Liver (tissue), 9 donors: ENCODE data around the gene ELK1. TPM values are rescaled to one million over a fixed set of nuclear protein-coding genes. Genes with fewer than 3 reads are reported as not detected.

Experiments
- DNase-seq: peaks from one replicate; pipeline ENCODE4 v3.0.0-alpha.2; 2017; ENCODE audit warnings: low spot score
- H3K27ac ChIP-seq, 2 donors: one replicate each; pipeline ENCODE4 v1.7.0; 2013; ENCODE audit warnings: inconsistent platforms in 2 of 2, low read length in 2 of 2, control low read depth in 1 of 2, low read depth in 1 of 2, mild to moderate bottlenecking in 1 of 2
- H3K27me3 ChIP-seq, 4 donors: one replicate each; pipeline versions ENCODE4 v1.6.1 to v1.7.0; 2013; ENCODE audit warnings: low read length in 3 of 4, inconsistent platforms in 1 of 4, mild to moderate bottlenecking in 1 of 4, moderate library complexity in 1 of 4; ENCODE audit not compliant: control insufficient read depth in 4 of 4, insufficient read depth in 4 of 4
- H3K36me3 ChIP-seq, 4 donors: one replicate each; pipeline versions ENCODE4 v1.6.1 to v1.7.0; 2013; ENCODE audit warnings: low read length in 3 of 4, mild to moderate bottlenecking in 3 of 4, low read depth in 1 of 4, moderate library complexity in 1 of 4; ENCODE audit not compliant: control insufficient read depth in 4 of 4, insufficient read depth in 3 of 4
- H3K4me1 ChIP-seq, 4 donors: one replicate each; pipeline versions ENCODE4 v1.6.1 to v1.7.0; 2013; ENCODE audit warnings: low read length in 3 of 4, mild to moderate bottlenecking in 3 of 4, moderate library complexity in 1 of 4; ENCODE audit not compliant: control insufficient read depth in 4 of 4, insufficient read depth in 4 of 4
- H3K4me3 ChIP-seq, 3 donors: one replicate each; pipeline versions ENCODE4 v1.6.1 to v1.7.0; 2013; ENCODE audit warnings: low read length in 3 of 3, control low read depth in 1 of 3, low read depth in 1 of 3, mild to moderate bottlenecking in 1 of 3
- H3K9ac ChIP-seq, 2 donors: one replicate each; pipeline ENCODE4 v1.7.0; 2013; ENCODE audit warnings: low read length in 2 of 2, mild to moderate bottlenecking in 2 of 2, moderate library complexity in 2 of 2, control low read depth in 1 of 2, low read depth in 1 of 2
- H3K9me3 ChIP-seq, 4 donors: one replicate each; pipeline versions ENCODE4 v1.6.1 to v1.7.0; 2013; ENCODE audit warnings: low read length in 3 of 4; ENCODE audit not compliant: control insufficient read depth in 4 of 4
- CTCF ChIP-seq: fragments of 150-350 bp; IDR thresholded peaks from 2 replicates; pipeline ENCODE4 v1.5.1; 2017; ENCODE audit warnings: improper control_type of control experiment, low read depth, low read length; ENCODE audit not compliant: missing input control
- EGR1 ChIP-seq, 2 donors: IDR thresholded peaks; 2 replicates each; pipeline ENCODE4 v1.6.1; 2016 to 2018; ENCODE audit warnings: antibody characterized with exemption in 2 of 2, low read depth in 2 of 2
- FOXA1 ChIP-seq: IDR thresholded peaks from 2 replicates; pipeline ENCODE4 v1.6.1; 2016; ENCODE audit warnings: antibody characterized with exemption
- FOXA2 ChIP-seq: IDR thresholded peaks from 2 replicates; pipeline ENCODE4 v1.6.1; 2016; ENCODE audit warnings: antibody characterized with exemption
- GABPA ChIP-seq, 2 donors: IDR thresholded peaks in 1 of 2; conservative IDR thresholded peaks in 1 of 2; 2 replicates each; pipeline ENCODE4 v1.6.1; 2016; ENCODE audit warnings: antibody characterized with exemption in 2 of 2, mild to moderate bottlenecking in 1 of 2, moderate library complexity in 1 of 2
- HNF4A ChIP-seq, 2 donors: conservative IDR thresholded peaks; 2 replicates each; pipeline ENCODE4 v1.6.1; 2016; ENCODE audit warnings: antibody characterized with exemption in 2 of 2, mild to moderate bottlenecking in 2 of 2
- HNF4G ChIP-seq: IDR thresholded peaks from 2 replicates; pipeline ENCODE4 v1.6.1; 2016; ENCODE audit warnings: antibody characterized with exemption
- JUND ChIP-seq, 2 donors: IDR thresholded peaks; 2 replicates each; pipeline ENCODE4 v1.6.1; 2016; ENCODE audit warnings: antibody characterized with exemption in 2 of 2
- MAX ChIP-seq: IDR thresholded peaks from 2 replicates; pipeline ENCODE4 v1.6.1; 2016; ENCODE audit warnings: antibody characterized with exemption
- NR2F2 ChIP-seq: IDR thresholded peaks from 2 replicates; pipeline ENCODE4 v1.6.1; 2016; ENCODE audit warnings: antibody characterized with exemption
- RAD21 ChIP-seq, 2 donors: IDR thresholded peaks; 2 replicates each; pipeline ENCODE4 v1.6.1; 2016; ENCODE audit warnings: antibody characterized with exemption in 2 of 2, mild to moderate bottlenecking in 2 of 2
- REST ChIP-seq: IDR thresholded peaks from 2 replicates; pipeline ENCODE4 v1.6.1; 2016; ENCODE audit warnings: antibody characterized with exemption, mild to moderate bottlenecking
- RXRA ChIP-seq, 2 donors: IDR thresholded peaks; 2 replicates each; pipeline ENCODE4 v1.6.1; 2017 to 2018; ENCODE audit warnings: antibody characterized with exemption in 2 of 2, mild to moderate bottlenecking in 1 of 2
- SP1 ChIP-seq: IDR thresholded peaks from 2 replicates; pipeline ENCODE4 v1.6.1; 2018; ENCODE audit warnings: antibody characterized with exemption, mild to moderate bottlenecking
- TAF1 ChIP-seq: conservative IDR thresholded peaks from 2 replicates; pipeline ENCODE4 v1.6.1; 2016; ENCODE audit warnings: antibody characterized with exemption, mild to moderate bottlenecking
- YY1 ChIP-seq: IDR thresholded peaks from 2 replicates; pipeline ENCODE4 v1.6.1; 2016; ENCODE audit warnings: antibody characterized with exemption, mild to moderate bottlenecking
- ZBTB33 ChIP-seq: IDR thresholded peaks from 2 replicates; pipeline ENCODE4 v1.6.1; 2016; ENCODE audit warnings: antibody characterized with exemption
- WGBS: extraction: QIAGEN DNeasy Blood & Tissue Kit; methylation state at CpG from one replicate; pipeline ENCODE4 v1.1.7; 2013; 5-methylcytosine and 5-hydroxymethylcytosine counted together
- polyA plus RNA-seq, 2 donors: library from polyadenylated mRNA; stranded (reverse) in 1 of 2; unstranded in 1 of 2; fragments of 200-250 nt in 1 of 2; fragments of >200 nt in 1 of 2; fragmentation: Nextera tagmentation in 1 of 2; extraction: Ambion mirVana in 1 of 2; gene quantifications; one replicate each; pipeline versions ENCODE4 v1.2.1 to v1.2.3, GENCODE V29; 2013 to 2015
- total RNA-seq, 2 donors: library from RNA; depleted of rRNA; stranded (reverse); fragments of >200 nt; gene quantifications; one replicate each; pipeline ENCODE4 v1.2.3, GENCODE V29; 2014
- TF ChIP-seq, protein P1 (sequence below): IDR thresholded peaks from 2 replicates; pipeline ENCODE4 v1.6.1; 2016; ENCODE audit warnings: antibody characterized with exemption
- donor health status: healthy.
- donor health status: healthy.
- donor health status: healthy.
- donor health status: healthy.
- donor health status: healthy.

ELK1 gene
- total and polyA plus RNA-seq, 4 donors = 6.2 to 20.2 (median 11.6) TPM

- H3K4me1 ChIP-seq = peaks cover 0 to 2% (median 0%) of the 10 kb centered on the region in 4 donors
- H3K4me3 ChIP-seq = peak overlapping the region; percentile 8 to 87 (median 64)
- 15% methylated on average over 8 of the region's 8 CpGs for WGBS
- peaks cover 0 to 19% (median 5%) of the 10 kb centered on the region in 4 donors for H3K36me3 ChIP-seq
- no peak overlapping the region for H3K9ac ChIP-seq
- no peak for DNase-seq
- no peak for TF ChIP-seq FOXA1
- TF ChIP-seq EGR1 (IDR thresholded peaks at IDR 0.05; ENCODE audit: low read depth in 2 of 2) = no peak
- no peaks in the 10 kb centered on the region for H3K27me3 ChIP-seq
- H3K27ac ChIP-seq = peak overlapping the region; percentile 94 to 97
- no peaks in the 10 kb centered on the region for H3K9me3 ChIP-seq
Measured at GRCh38 chrX:47659421-47659726, 9.0 kb upstream of the ELK1 start.

DNA sequence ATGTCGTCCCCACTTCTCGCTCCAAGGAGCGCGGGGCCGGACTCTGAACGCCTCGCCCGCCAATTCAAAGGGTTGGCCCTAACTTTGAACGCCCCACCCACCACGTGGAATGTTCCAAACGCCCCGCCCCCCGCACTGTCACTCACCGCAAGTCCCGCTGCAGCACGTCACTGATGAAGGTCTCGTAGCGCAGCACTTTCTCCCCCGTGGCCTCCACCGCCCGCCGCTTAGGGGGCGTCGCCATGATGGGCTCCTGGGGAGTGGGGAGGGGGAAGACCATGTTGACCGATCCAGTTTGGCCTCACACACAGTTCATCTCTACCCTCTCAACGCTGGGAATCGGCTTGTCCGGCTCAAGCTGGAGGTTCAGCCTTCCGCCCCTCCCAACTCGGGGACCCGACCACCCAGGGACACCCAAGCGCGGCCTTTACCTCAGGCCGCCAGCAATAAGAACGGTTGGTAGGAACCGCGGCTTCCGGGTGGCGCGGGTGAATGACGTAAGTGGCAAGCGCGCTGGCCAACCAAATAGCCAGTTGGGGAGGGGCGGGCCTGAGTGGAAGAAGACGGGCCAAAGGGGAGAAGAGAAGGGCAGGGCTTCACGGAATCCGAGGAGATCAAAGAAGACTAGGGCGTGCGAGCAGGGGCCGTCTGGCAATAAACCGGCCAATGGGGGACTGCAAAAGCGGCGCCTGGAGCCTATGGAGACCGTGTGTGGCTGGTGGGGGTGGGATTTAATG, 8.5 kb upstream of the ELK1 start, which contains the start of gene UXT:
Gene UXT (minus strand): TSS at position 497 of the 737 bp plus-strand sequence. CDS start 253 bp downstream, at position 244.
- peak within 1 kb of the TSS; percentile 94 to 97 for H3K27ac ChIP-seq
- H3K27me3 ChIP-seq = no peaks in the 10 kb centered on the region
- peak within 1 kb of the TSS; percentile 64 to 87 (median 73) for H3K4me3 ChIP-seq
- no peaks in the 10 kb centered on the region for H3K9me3 ChIP-seq
- peaks cover 0 to 20% (median 5%) of the 10 kb centered on the region in 4 donors for H3K36me3 ChIP-seq
- DNase-seq = peak; percentile 92
- H3K4me1 ChIP-seq = peaks cover 0 to 2% (median 0%) of the 10 kb centered on the region in 4 donors
- H3K9ac ChIP-seq = peak within 1 kb of the TSS in 1 of 2 donors; percentile 74
- under 1% methylated on average over 54 of the region's 54 CpGs for WGBS
- peak; percentile 88 for TF ChIP-seq YY1
- TF ChIP-seq NR2F2 = no peak
- TF ChIP-seq, protein P1, sequence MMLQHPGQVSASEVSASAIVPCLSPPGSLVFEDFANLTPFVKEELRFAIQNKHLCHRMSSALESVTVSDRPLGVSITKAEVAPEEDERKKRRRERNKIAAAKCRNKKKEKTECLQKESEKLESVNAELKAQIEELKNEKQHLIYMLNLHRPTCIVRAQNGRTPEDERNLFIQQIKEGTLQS = no peak
- TF ChIP-seq EGR1 (IDR thresholded peaks at IDR 0.05; ENCODE audit: low read depth in 2 of 2) = no peak
- TF ChIP-seq MAX = peak; percentile 70
- peak; percentile 4 to 13 for TF ChIP-seq RXRA (IDR thresholded peaks at IDR 0.05)
- TF ChIP-seq HNF4A (conservative IDR thresholded peaks at IDR 0.05) = peak; percentile 49 to 61
- TF ChIP-seq RAD21 (IDR thresholded peaks at IDR 0.05) = no peak
- no peak for TF ChIP-seq JUND (IDR thresholded peaks at IDR 0.05)
- TF ChIP-seq SP1 = peak; percentile 70
- peak; percentile 39 for TF ChIP-seq FOXA1
- TF ChIP-seq TAF1 = no peak
- peak in 1 of 2 donors; percentile 64 for TF ChIP-seq GABPA (IDR thresholded peaks at IDR 0.05 in 1 of 2, conservative IDR thresholded peaks at IDR 0.05 in 1 of 2)
- no peak for TF ChIP-seq CTCF
- TF ChIP-seq REST = peak; percentile 80
- no peak for TF ChIP-seq FOXA2
- peak; percentile 22 for TF ChIP-seq HNF4G
- peak; percentile 97 for TF ChIP-seq ZBTB33
